GM23338 (cell line): ENCODE measurements around the gene PDE1A.

Experiments used
- CREB1 ChIP-seq: fragments of 250-450 bp; sonication (Bioruptor Pico); IDR thresholded peaks from 2 replicates; pipeline ENCODE4 v1.5.0; 2020; ENCODE audit warnings: low read depth, mild to moderate bottlenecking, moderate library complexity
- EZH2 ChIP-seq: fragments of 200-600 bp; sonication (generic); IDR thresholded peaks from one replicate; pipeline ENCODE4 v1.8.0; 2017; ENCODE audit warnings: antibody characterized with exemption, mild to moderate bottlenecking, low read depth; ENCODE audit not compliant: unreplicated experiment
- EZH2phosphoT487 ChIP-seq: fragments of 200-600 bp; sonication (generic); IDR thresholded peaks from one replicate; pipeline ENCODE4 v1.8.1; 2018; ENCODE audit warnings: antibody characterized with exemption; ENCODE audit not compliant: unreplicated experiment
- NANOG ChIP-seq: IDR thresholded peaks from 2 replicates; pipeline ENCODE4 v1.6.1; 2016; ENCODE audit warnings: antibody characterized with exemption, borderline replicate concordance
- POLR2AphosphoS5 ChIP-seq: IDR thresholded peaks from 2 replicates; pipeline ENCODE4 v1.6.1; 2016; ENCODE audit warnings: antibody characterized with exemption, low read depth
- ZNF331 ChIP-seq: fragments of 250-450 bp; sonication (Bioruptor Pico); IDR thresholded peaks from 2 replicates; pipeline ENCODE4 v1.5.0; 2020; ENCODE audit warnings: low read depth, mild to moderate bottlenecking, moderate library complexity
- TF ChIP-seq, protein P1 (sequence below), 2 experiments: fragments of 200-600 bp in 1 of 2; sonication (generic) in 1 of 2; conservative IDR thresholded peaks; 2 replicates each; pipeline versions ENCODE4 v1.5.1 to v1.6.1; 2016 to 2017; ENCODE audit warnings: antibody characterized with exemption in 2 of 2, low read depth in 2 of 2, mild to moderate bottlenecking in 2 of 2, moderate library complexity in 1 of 2
- TF ChIP-seq, protein P2 (sequence below): fragments of 250-450 bp; sonication (Bioruptor Pico); IDR thresholded peaks from 2 replicates; pipeline ENCODE4 v1.5.0; 2020; ENCODE audit warnings: mild to moderate bottlenecking, moderate library complexity
- TF ChIP-seq, protein P3 (sequence below): IDR thresholded peaks from one replicate; pipeline ENCODE4 v1.6.1; 2018; ENCODE audit warnings: antibody characterized with exemption; ENCODE audit not compliant: unreplicated experiment

DNA sequence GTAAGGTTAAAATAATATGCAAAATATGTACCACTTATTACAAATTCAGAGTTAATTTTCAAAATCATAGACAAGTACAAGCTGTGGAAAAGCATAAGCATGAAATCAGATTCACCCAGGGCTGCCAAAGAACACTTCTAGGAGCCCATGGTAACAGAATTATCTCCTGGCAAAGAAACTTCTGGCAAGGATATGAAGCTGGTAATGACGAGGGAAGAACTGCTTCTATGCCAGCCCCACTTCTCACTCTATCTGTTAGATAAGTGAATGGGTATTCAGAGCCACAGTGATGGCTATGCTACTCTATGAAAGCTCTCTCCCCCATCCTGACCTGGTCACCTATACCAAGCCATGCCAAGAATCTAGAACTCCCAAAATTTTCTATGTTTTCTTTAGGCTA lies 36.9 kb upstream of the PDE1A start:
- TF ChIP-seq POLR2AphosphoS5 (no peak), EZH2phosphoT487 (no peak), EZH2 (no peak), NANOG (no peak), ZNF331 (CRISPR knock-in tag) (no peak), CREB1 (no peak)
- TF ChIP-seq, protein P1, sequence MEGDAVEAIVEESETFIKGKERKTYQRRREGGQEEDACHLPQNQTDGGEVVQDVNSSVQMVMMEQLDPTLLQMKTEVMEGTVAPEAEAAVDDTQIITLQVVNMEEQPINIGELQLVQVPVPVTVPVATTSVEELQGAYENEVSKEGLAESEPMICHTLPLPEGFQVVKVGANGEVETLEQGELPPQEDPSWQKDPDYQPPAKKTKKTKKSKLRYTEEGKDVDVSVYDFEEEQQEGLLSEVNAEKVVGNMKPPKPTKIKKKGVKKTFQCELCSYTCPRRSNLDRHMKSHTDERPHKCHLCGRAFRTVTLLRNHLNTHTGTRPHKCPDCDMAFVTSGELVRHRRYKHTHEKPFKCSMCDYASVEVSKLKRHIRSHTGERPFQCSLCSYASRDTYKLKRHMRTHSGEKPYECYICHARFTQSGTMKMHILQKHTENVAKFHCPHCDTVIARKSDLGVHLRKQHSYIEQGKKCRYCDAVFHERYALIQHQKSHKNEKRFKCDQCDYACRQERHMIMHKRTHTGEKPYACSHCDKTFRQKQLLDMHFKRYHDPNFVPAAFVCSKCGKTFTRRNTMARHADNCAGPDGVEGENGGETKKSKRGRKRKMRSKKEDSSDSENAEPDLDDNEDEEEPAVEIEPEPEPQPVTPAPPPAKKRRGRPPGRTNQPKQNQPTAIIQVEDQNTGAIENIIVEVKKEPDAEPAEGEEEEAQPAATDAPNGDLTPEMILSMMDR (conservative IDR thresholded peaks at IDR 0.05; ENCODE audit: low read depth in 2 of 2) = no peak
- TF ChIP-seq, protein P2, sequence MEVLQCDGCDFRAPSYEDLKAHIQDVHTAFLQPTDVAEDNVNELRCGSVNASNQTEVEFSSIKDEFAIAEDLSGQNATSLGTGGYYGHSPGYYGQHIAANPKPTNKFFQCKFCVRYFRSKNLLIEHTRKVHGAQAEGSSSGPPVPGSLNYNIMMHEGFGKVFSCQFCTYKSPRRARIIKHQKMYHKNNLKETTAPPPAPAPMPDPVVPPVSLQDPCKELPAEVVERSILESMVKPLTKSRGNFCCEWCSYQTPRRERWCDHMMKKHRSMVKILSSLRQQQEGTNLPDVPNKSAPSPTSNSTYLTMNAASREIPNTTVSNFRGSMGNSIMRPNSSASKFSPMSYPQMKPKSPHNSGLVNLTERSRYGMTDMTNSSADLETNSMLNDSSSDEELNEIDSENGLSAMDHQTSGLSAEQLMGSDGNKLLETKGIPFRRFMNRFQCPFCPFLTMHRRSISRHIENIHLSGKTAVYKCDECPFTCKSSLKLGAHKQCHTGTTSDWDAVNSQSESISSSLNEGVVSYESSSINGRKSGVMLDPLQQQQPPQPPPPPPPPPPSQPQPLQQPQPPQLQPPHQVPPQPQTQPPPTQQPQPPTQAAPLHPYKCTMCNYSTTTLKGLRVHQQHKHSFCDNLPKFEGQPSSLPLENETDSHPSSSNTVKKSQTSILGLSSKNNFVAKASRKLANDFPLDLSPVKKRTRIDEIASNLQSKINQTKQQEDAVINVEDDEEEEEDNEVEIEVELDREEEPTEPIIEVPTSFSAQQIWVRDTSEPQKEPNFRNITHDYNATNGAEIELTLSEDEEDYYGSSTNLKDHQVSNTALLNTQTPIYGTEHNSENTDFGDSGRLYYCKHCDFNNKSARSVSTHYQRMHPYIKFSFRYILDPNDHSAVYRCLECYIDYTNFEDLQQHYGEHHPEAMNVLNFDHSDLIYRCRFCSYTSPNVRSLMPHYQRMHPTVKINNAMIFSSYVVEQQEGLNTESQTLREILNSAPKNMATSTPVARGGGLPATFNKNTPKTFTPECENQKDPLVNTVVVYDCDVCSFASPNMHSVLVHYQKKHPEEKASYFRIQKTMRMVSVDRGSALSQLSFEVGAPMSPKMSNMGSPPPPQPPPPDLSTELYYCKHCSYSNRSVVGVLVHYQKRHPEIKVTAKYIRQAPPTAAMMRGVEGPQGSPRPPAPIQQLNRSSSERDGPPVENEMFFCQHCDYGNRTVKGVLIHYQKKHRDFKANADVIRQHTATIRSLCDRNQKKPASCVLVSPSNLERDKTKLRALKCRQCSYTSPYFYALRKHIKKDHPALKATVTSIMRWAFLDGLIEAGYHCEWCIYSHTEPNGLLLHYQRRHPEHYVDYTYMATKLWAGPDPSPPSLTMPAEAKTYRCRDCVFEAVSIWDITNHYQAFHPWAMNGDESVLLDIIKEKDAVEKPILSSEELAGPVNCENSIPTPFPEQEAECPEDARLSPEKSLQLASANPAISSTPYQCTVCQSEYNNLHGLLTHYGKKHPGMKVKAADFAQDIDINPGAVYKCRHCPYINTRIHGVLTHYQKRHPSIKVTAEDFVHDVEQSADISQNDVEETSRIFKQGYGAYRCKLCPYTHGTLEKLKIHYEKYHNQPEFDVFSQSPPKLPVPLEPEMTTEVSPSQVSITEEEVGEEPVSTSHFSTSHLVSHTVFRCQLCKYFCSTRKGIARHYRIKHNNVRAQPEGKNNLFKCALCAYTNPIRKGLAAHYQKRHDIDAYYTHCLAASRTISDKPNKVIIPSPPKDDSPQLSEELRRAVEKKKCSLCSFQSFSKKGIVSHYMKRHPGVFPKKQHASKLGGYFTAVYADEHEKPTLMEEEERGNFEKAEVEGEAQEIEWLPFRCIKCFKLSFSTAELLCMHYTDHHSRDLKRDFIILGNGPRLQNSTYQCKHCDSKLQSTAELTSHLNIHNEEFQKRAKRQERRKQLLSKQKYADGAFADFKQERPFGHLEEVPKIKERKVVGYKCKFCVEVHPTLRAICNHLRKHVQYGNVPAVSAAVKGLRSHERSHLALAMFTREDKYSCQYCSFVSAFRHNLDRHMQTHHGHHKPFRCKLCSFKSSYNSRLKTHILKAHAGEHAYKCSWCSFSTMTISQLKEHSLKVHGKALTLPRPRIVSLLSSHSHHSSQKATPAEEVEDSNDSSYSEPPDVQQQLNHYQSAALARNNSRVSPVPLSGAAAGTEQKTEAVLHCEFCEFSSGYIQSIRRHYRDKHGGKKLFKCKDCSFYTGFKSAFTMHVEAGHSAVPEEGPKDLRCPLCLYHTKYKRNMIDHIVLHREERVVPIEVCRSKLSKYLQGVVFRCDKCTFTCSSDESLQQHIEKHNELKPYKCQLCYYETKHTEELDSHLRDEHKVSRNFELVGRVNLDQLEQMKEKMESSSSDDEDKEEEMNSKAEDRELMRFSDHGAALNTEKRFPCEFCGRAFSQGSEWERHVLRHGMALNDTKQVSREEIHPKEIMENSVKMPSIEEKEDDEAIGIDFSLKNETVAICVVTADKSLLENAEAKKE (CRISPR knock-in tag) = no peak
- TF ChIP-seq, protein P3, sequence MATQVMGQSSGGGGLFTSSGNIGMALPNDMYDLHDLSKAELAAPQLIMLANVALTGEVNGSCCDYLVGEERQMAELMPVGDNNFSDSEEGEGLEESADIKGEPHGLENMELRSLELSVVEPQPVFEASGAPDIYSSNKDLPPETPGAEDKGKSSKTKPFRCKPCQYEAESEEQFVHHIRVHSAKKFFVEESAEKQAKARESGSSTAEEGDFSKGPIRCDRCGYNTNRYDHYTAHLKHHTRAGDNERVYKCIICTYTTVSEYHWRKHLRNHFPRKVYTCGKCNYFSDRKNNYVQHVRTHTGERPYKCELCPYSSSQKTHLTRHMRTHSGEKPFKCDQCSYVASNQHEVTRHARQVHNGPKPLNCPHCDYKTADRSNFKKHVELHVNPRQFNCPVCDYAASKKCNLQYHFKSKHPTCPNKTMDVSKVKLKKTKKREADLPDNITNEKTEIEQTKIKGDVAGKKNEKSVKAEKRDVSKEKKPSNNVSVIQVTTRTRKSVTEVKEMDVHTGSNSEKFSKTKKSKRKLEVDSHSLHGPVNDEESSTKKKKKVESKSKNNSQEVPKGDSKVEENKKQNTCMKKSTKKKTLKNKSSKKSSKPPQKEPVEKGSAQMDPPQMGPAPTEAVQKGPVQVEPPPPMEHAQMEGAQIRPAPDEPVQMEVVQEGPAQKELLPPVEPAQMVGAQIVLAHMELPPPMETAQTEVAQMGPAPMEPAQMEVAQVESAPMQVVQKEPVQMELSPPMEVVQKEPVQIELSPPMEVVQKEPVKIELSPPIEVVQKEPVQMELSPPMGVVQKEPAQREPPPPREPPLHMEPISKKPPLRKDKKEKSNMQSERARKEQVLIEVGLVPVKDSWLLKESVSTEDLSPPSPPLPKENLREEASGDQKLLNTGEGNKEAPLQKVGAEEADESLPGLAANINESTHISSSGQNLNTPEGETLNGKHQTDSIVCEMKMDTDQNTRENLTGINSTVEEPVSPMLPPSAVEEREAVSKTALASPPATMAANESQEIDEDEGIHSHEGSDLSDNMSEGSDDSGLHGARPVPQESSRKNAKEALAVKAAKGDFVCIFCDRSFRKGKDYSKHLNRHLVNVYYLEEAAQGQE = no peak
